ENCODE measurements around the gene CELSR1.

Gene CELSR1

DNA sequence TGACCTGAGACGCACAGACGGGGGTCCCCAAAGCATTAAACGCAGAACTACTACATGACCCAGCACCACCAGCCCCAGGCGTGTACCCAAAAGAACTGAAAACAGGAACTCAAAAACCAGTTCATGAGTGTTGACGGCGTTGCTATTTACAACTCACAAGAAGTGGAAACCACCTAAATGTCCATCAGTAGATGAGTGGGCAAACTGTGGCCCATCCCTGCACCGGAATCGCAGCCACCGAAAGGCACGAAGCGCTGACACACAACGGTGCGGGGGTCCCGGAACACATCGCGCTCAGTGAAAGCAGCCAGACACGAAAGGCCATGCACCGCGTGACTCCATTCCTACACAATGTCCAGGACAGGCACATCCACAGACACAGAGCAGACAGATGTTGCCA, 122.7 kb downstream of the CELSR1 start:
- no peak overlapping the region for H3K4me3 ChIP-seq (ENCODE audit: low read depth, low read length)
- TF ChIP-seq, protein P1, sequence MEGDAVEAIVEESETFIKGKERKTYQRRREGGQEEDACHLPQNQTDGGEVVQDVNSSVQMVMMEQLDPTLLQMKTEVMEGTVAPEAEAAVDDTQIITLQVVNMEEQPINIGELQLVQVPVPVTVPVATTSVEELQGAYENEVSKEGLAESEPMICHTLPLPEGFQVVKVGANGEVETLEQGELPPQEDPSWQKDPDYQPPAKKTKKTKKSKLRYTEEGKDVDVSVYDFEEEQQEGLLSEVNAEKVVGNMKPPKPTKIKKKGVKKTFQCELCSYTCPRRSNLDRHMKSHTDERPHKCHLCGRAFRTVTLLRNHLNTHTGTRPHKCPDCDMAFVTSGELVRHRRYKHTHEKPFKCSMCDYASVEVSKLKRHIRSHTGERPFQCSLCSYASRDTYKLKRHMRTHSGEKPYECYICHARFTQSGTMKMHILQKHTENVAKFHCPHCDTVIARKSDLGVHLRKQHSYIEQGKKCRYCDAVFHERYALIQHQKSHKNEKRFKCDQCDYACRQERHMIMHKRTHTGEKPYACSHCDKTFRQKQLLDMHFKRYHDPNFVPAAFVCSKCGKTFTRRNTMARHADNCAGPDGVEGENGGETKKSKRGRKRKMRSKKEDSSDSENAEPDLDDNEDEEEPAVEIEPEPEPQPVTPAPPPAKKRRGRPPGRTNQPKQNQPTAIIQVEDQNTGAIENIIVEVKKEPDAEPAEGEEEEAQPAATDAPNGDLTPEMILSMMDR (IDR thresholded peaks at IDR 0.05; ENCODE audit: borderline replicate concordance, insufficient read depth, low read depth, low read length), result no peak

DNA sequence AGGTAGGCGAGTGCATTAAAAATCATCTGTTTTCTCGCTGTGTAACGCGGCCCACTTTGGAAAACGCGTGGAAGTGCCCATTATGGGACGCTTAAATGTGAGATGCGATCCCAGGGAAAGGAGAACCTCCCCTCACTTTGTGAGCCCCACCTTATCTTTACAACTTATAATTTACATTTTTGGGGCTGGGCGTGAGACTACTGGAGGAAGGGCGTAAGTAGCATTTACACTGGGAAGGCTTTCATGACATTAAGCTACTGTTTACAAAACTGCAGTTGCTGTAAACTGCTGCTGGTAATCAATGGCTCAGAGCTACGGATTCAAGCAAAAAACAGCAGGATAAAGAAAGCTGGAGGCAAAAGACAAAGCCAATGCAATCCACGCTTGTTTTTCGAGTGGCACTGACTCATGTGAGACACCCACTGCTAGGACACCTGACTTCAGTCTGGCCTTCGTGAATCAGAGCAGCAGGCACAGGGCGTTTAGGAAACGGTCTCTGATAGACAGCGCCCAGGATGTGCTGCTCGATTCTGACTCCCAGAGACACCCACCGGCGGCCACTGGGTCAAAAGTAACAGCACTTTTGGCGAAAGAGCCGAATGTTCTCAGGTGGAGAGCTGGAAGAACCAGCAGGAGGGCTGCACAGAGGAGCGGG, 123.6 kb downstream of the CELSR1 start:
- TF ChIP-seq, protein P1 (IDR thresholded peaks at IDR 0.05; ENCODE audit: borderline replicate concordance, insufficient read depth, low read depth, low read length), result no peak
- H3K4me3 ChIP-seq (ENCODE audit: low read depth, low read length), result no peak overlapping the region

DNA sequence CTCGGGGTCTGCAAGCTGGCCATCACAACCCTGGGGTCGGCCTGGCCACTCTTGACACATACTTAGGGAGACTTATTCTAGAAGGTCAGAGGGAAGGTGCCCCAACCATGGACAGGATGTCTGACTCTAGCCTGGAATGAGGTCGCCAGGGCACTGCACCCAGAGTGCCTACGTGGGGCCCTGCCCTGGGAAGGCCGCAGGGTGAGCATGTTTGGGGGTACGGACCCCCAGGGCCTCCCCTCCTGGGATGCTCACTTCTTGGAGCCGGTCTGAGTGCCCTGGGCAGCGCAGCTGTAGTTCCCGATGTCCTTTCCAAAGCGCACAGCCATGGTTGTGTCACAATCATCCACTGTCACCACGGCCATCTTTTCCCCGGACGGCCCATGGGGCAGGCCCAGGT, 126.1 kb downstream of the CELSR1 start:
- TF ChIP-seq, protein P1 (IDR thresholded peaks at IDR 0.05; ENCODE audit: borderline replicate concordance, insufficient read depth, low read depth, low read length), result no peak

DNA sequence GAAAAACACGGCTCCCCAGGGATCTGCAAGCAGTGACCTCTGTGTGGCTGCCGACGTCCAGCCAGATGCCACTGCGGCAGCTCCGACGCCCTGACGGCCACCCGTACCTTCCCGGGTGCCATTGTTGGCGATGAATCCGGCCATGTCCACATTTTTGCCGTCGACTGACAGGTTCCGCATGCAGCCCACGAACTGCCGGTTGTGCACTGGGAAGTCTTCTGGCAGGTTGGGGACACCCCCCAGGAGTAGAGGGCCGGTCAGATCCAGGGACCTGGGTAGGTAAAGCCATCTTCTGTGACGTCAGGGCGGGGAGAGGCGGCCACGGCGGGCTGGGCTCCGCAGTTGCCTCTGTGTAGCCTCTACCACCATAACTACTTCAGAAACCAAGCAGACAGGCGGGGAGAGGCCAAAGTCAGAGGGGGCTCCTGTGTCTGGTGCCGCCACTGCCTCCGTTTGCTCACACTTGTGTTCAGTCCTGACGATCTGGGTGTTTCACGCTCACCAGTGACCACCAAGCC, 127.1 kb downstream of the CELSR1 start:
- no peak overlapping the region for H3K4me3 ChIP-seq (ENCODE audit: low read depth, low read length)
- TF ChIP-seq, protein P1 (IDR thresholded peaks at IDR 0.05; ENCODE audit: borderline replicate concordance, insufficient read depth, low read depth, low read length), result no peak

More for the DNA sequence above, 126.1 kb downstream of the CELSR1 start:
- no peak overlapping the region for H3K4me3 ChIP-seq (ENCODE audit: low read depth, low read length)

DNA sequence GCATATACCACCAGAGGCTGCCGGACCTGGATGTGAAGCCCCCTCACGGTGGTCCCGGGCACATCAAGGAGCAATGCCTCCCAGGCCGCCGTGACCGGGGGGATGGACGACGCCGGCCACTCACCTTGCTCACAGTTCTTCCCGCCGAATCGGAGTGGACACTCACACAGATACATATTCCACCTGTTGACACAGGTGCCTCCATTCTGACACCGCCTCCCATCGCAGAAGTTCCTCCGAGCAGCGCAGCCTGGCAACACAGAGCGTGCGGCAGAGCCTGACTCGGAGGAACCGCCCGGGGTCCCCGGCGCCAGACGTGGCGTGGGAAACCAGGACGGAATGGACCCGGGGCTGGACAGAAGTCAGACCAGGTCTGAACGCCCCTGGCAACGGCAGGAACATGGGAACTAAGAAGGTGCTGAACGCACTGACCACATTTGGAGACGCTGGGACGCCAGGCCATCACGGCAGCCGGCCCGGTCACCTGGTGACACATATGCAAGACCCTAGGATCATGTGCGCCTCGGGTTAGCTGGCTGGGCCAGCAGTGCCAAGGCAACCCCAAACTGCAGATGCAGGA, 127.7 kb downstream of the CELSR1 start:
- TF ChIP-seq, protein P1 (IDR thresholded peaks at IDR 0.05; ENCODE audit: borderline replicate concordance, insufficient read depth, low read depth, low read length), result no peak
- no peak overlapping the region for H3K4me3 ChIP-seq (ENCODE audit: low read depth, low read length)

DNA sequence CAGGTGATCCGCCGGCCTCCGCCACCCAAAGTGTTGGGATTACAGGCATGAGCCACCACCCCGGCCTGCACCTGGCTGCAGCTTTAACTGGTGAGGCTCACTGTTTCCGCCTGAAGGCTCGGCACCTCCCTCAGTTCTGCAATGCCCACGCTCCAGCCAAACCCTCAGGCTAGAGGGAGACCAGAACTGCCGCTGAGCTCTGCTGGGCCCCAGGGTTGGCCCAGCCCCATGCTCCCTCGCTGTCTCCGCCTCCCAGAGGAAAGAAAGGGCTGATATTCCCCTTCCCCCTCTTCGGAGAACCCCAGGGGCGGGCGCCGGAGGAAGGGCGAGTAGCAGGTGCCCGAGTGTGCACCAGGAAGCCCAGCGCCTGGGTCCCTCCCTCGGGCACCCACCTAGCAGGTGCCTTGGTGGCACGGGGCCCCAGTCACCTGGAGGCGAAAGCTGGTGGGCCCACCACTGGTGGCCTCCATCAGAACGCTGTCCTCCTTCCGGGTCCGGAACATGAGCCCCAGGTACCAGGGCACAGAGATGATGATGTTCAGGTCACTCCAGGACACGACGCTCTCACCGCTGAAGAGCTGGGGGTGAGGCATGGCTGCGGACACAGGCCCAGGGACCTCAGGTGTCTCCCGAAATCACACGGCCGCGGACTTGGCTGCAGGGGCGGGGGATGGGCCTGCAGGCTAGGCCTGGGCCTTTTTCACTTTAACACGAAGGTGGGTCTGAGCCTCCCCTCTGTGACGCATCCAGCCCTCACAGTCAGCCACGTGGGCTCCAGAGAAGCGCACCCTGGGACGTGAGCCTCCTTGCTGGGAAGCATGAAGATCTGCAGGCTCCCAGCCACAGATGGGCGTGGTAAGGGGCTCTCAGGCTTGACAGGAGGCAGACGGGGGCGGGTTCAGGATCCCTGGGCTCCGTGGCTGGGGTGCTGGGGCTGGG, 128.6 kb downstream of the CELSR1 start:
- TF ChIP-seq, protein P1 (IDR thresholded peaks at IDR 0.05; ENCODE audit: borderline replicate concordance, insufficient read depth, low read depth, low read length), result no peak
- no peak overlapping the region for H3K4me3 ChIP-seq (ENCODE audit: low read depth, low read length)
